ENCODE measurements around the gene STX5.
"Not testable (repeated sequence)": the region's sequence is repeated elsewhere in the genome, so short reads cannot be mapped to it uniquely, and the experiment has no call there.

The STX5 gene

GRCh38 chr11:62786318-62787004, 45.4 kb downstream of the STX5 start:
- DNase-seq (ENCODE audit: low read depth in 2 of 2): peak; percentile 69 to 76

DNA sequence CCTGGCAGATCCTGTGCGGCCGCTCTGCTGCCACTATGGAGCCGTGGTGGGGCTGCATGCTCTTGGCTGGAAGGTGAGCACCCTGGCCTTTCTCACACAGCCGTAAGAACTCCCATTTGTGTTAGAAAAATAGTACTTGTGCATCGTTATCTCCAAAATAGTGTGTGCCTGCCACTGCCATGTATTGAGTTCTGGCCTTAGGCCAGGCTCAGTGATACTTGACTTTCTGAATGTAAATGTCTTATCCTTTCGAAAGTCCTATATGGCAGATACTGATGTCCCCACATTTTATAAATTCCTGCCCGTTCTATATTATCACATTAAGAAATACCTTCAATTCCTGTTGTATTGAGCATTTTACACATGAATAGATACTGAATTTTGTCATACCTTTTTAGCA, 49.1 kb downstream of the STX5 start:
- DNase-seq (ENCODE audit: low read depth in 2 of 2): no peak

DNA sequence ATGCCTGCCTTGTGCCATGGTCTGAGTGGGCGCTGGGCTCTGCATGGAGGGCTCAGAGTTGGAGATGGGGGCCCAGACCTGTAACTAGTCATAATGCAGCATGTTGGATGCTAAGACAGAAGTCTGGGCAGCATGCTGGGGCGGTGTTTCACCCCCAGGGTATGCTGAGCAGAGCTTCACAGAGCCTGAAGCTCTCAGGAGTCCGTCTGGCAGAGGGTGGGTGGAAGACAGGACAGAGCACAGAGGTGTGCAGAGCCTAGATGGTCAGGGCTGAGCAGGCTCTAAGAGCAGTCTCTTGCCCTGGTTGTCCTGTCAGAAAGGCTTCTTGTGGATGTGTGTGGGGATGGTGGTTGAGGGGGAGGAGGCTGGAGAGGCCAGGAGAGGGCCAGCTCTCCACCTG, 53.4 kb downstream of the STX5 start:
- DNase-seq (ENCODE audit: low read depth in 2 of 2): no peak

DNA sequence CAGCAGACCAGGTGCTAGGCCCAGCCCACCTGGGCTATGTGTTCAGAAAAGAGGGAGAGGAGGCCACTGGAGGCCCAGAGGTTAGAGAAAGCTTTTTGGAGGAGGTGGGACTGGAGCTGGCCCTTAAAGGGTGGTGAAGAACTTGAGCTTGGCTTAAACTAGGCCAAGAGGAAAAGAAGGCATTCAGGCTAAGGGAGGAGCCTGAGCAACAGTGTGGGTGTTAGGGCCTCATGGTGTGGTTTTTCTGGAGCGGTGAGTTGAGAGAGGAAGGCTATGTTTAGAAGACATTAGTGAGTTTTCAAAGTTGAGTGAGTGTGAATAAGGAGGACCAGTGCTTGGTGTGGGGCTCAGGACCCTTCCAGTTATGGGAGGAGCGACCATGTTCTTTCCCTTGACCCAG, 54.5 kb downstream of the STX5 start:
- DNase-seq (ENCODE audit: low read depth in 2 of 2): no peak

DNA sequence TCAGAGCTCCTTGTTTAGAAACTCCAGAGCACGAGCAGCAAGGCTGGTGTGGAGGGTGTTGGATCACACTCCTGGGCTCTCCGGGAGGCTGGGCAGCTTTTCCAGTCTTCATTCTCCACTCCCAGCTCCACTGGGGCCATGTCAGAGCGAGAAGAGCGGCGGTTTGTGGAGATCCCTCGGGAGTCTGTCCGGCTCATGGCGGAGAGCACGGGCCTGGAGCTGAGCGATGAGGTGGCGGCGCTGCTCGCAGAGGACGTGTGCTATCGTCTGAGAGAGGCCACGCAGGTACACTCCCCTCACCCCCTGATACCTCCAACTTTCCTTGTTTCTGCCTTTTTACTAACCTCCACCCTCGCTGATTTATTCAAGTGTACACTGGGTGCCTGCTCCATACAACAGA, 56.2 kb downstream of the STX5 start:
- DNase-seq (ENCODE audit: low read depth in 2 of 2): no peak

DNA sequence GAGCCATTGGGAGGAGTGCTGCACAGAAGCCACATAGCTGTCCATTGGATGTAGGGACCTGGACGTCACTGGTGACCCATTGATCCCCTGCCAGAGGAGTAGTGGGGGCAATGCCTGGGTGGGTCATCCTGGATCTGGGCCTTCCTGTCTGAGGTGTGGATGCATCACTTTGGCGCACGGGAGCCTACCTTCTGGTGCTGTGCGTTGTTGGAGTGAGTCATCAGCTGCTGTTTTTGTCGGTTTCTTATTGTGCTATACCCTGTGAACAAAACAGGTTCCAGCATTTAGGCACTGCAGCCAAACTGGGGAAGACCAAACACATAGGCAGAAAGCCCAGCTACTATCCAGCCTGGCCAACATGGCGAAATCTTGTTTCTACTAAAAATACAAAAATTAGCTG, 57.4 kb downstream of the STX5 start:
- DNase-seq (ENCODE audit: low read depth in 2 of 2): no peak

GRCh38 chr11:62771144-62772021, 60.5 kb downstream of the STX5 start, which contains the start of gene TAF6L:
Gene TAF6L, plus strand, starts transcription at chr11:62771396. Its CDS starts 4,388 bp downstream, at chr11:62775784.
- peak; percentile 85 to 88 for DNase-seq (ENCODE audit: low read depth in 2 of 2)

DNA sequence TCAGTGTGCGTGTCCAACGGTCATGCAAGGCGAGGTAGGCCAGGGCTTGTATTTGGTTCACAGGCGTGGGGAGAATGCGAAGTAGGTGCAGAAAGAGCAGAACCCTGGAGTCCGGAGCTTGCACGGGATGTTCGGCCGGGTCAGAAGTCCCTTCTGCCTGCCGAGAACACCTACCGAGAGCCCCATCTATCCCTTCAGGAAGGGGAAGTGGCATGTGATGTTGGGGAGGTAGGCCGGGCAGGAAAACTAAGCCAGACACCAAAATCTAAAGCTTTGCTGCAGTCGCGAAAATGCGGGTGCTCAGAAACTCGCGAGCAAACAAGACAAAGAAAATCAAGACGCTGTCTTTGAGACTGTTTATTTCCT, 61.1 kb downstream of the STX5 start:
- no peak for DNase-seq (ENCODE audit: low read depth in 2 of 2)

GRCh38 chr11:62760867-62761227, 71.0 kb downstream of the STX5 start:
- DNase-seq (ENCODE audit: low read depth in 2 of 2): not testable (repeated sequence)

GRCh38 chr11:62757846-62758788, 73.7 kb downstream of the STX5 start:
- DNase-seq (ENCODE audit: low read depth in 2 of 2): no peak
